Endothelial cell of umbilical vein (primary cell): ENCODE measurements around the gene VAV2.

Source experiments
- EZH2 ChIP-seq: IDR thresholded peaks from 2 replicates; pipeline ENCODE4 v1.6.1; 2012; ENCODE audit warnings: borderline replicate concordance, low read depth, mild to moderate bottlenecking, moderate library complexity, low read length, inconsistent platforms; ENCODE audit not compliant: severe bottlenecking
- FOS ChIP-seq: IDR thresholded peaks from 2 replicates; pipeline ENCODE4 v1.6.1; 2011; ENCODE audit warnings: mild to moderate bottlenecking, low read length, moderate library complexity, borderline replicate concordance; ENCODE audit not compliant: insufficient read depth
- POLR2A ChIP-seq: IDR thresholded peaks from 2 replicates; pipeline ENCODE4 v1.6.1; 2012; ENCODE audit warnings: low read depth, mild to moderate bottlenecking, control low read depth, low read length
- POLR2AphosphoS5 ChIP-seq: IDR thresholded peaks from 2 replicates; pipeline ENCODE4 v1.6.1; 2012; ENCODE audit warnings: low read depth, mild to moderate bottlenecking, control low read depth, low read length, moderate library complexity; ENCODE audit not compliant: insufficient read depth
- TF ChIP-seq, protein P1 (sequence below), 2 donors: IDR thresholded peaks; 1 replicate in 1 of 2; 2 replicates in 1 of 2; pipeline ENCODE4 v1.5.1; 2011; ENCODE audit warnings: low read length in 2 of 2, mild to moderate bottlenecking in 2 of 2, moderate library complexity in 2 of 2, control low read depth in 1 of 2, inconsistent platforms in 1 of 2, low read depth in 1 of 2; ENCODE audit not compliant: insufficient read depth in 1 of 2; ENCODE audit errors: extremely low read depth in 1 of 2
- TF ChIP-seq, protein P2 (sequence below): IDR thresholded peaks from 2 replicates; pipeline ENCODE4 v1.6.1; 2011; ENCODE audit not compliant: insufficient read depth, insufficient read length

- TF ChIP-seq FOS (no peak), POLR2A (no peak), EZH2 (no peak), POLR2AphosphoS5 (no peak)
- TF ChIP-seq, protein P1, sequence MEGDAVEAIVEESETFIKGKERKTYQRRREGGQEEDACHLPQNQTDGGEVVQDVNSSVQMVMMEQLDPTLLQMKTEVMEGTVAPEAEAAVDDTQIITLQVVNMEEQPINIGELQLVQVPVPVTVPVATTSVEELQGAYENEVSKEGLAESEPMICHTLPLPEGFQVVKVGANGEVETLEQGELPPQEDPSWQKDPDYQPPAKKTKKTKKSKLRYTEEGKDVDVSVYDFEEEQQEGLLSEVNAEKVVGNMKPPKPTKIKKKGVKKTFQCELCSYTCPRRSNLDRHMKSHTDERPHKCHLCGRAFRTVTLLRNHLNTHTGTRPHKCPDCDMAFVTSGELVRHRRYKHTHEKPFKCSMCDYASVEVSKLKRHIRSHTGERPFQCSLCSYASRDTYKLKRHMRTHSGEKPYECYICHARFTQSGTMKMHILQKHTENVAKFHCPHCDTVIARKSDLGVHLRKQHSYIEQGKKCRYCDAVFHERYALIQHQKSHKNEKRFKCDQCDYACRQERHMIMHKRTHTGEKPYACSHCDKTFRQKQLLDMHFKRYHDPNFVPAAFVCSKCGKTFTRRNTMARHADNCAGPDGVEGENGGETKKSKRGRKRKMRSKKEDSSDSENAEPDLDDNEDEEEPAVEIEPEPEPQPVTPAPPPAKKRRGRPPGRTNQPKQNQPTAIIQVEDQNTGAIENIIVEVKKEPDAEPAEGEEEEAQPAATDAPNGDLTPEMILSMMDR (IDR thresholded peaks at IDR 0.05; ENCODE audit: extremely low read depth in 1 of 2, insufficient read depth in 1 of 2, low read depth in 1 of 2, low read length in 2 of 2) = no peak
- TF ChIP-seq, protein P2, sequence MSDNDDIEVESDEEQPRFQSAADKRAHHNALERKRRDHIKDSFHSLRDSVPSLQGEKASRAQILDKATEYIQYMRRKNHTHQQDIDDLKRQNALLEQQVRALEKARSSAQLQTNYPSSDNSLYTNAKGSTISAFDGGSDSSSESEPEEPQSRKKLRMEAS = no peak
Observed at GRCh38 chr9:133850161-133850560, 142.0 kb downstream of the VAV2 start.
